NCI-H2107 treated with DMSO at 0.1 percent for 48 hours (cell line): ENCODE data around the gene C11orf98.
"Not testable (repeated sequence)": the region's sequence is repeated elsewhere in the genome, so short reads cannot be mapped to it uniquely, and the experiment has no call there.

Experiments
- DNase-seq: peaks from one replicate; lab custom pipeline; 2025; ENCODE audit not compliant: unreplicated experiment; lab: John Stamatoyannopoulos, UW

C11orf98 gene

DNA sequence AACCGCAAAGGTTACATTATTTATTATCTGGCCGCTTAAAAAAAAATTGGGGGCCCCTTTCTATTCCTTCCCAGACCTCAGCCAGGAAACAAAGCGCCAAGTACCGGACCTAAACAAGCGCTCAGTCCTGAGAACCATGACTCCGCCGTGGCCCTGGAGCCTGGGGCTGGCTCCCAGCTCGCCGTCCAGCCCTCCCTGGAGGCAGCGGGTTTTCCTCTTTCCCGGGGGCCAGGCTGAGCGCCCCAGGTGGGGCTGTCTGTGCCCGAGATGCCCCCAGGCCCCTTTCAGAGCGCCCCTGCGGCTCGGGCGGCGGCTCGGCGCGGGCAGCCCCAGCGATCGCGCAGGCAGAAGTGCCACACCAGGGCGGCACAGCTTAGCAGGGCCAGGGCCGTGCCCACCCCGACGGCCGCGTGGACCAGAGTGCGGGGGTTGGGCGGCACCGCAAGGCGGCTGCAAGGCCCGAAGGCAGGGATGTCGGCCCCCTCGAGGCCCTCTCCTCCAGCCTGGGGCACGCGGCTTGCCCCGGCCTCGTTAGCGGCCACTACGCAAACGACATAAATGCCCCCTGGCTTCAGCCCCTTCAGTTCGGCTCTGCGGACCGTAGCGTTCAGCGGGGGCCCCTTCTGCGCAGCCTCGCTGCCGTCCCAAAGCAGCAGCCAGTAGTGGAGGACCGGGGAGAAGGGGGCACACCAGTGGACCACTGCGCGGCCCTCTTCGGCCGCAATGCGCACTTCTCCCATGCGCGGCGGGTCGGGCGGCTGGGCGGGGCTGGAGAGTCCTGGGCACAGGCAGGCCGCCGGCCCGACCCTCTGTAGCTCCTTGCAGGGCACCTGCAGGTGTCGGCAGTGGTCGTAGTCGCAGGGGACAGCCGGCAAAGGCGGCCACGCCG, 22.7 kb upstream of the C11orf98 start:
- no peak for DNase-seq

DNA sequence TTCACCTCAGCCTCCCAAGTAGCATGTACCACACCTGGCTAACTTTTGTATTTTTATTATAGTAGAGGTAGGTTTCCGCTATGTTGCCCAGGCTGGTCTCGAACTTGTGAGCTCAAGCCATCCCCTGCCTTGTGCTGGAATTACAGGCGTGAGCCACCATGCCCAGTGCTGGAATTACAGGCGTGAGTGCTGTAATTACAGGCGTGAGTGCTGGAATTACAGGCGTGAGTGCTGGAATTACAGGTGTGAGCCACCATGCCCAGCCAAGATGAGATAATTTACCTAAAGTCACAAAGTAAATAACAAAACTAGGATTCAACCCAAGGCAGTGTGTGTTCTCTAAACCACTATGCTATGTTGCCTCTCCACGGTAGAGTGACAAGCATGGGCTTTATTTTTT, 17.5 kb upstream of the C11orf98 start:
- no peak for DNase-seq

DNA sequence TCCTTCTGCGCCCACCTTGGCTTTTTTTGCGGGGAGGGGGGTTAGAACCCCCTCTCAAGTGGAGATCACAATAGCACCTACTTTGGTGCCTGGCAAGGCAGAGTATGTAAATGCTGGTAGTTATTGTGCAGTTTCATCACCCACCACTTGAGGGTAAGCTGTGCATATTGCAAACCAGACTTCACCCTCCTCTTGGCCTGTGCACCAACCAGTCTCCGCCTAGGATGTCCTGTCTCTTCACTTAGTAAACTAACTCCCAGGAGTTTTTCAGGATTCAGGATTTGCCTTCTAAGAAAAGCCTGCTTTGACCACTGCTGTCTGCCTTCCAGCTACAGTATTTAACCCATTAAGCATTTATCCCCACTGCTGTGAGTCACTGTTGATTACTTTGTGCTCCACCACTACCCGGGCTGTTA, 15.8 kb upstream of the C11orf98 start:
- DNase-seq = peak; percentile 79

DNA sequence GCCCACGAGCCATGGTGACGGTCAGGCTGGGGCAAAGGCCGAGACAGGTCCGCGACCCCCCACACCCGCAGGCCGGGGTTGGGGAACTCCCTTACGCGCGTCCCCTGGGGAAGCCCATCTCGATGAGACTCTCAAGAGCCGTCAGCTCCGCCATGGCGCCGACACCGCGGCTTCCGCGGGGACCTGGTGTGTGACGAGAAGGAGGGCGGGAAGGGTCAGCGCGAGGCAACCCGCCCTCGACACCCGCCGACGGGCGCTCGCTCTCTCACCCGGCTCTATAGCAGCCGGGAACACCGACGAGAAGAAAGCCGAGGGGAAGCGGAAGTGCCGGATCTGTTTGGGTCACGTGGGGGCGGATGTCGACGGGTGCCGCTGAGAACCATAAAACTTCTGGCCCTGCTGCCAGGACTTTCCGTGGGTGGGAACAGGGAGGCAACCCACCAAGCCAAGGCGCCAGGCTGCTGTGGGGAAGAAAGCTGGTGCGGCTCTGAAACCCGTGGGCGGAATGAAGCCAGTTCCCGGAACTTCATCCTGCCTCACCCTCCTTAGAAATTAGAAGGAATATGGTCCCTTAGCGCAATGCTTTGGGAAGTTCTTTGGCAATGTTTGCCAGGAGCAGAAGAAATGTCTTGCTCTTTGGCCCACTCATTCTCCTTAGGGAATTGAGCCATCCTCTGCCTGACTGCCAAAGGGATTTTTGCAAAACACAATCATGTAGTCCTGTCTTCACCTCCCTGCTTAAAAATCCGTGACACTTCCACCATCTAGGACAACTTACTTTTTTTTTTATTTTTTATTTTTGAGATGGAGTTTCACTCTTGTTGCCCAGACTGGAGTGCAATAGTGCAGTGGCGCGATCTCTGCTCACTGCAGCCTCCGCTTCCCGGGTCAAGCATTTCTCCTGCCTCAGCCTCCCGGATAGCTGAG, 14.0 kb upstream of the C11orf98 start, which contains the start of gene UBXN1:
UBXN1 (minus strand) TSS at position 304 of the 927 bp plus-strand sequence; CDS start at position 154, 150 bp downstream.
- peak; percentile 76 for DNase-seq

DNA sequence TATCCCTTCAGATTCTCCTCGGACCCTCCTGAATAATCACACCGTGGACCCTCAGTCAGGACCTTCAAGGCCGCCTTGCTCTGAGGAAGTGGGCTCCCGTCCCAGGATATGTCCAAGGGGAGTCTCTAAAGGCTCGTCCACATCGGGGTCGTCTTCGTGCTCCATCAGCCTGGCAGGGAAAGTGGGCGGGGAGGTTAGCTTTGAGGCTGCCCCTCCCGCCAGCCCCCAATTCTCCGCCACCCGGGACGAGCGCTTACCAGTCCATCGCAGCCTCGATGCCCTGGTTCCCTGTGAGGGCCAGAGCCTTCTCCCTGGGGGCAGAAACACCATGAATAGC, 13.4 kb upstream of the C11orf98 start:
- no peak for DNase-seq

DNA sequence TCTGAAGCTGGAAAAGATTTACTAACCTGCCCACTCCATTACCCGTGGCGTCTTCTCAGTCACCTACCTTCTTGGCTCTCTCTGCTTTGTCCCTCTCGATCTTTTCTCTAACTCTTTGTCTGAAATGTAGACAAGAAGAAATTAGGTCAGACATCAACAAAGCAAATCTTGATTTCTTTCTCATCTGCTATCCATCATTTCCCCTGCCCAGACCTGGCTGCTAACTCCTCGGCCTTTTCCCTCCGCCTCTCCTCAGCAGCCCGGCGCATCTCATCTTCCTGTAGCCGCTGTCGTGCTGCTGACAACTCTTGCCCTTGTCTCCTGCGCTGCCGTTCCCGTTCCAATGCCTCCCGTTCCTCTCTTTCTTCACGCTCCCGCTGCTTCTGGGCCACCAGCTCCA, 12.7 kb upstream of the C11orf98 start:
- DNase-seq = no peak

DNA sequence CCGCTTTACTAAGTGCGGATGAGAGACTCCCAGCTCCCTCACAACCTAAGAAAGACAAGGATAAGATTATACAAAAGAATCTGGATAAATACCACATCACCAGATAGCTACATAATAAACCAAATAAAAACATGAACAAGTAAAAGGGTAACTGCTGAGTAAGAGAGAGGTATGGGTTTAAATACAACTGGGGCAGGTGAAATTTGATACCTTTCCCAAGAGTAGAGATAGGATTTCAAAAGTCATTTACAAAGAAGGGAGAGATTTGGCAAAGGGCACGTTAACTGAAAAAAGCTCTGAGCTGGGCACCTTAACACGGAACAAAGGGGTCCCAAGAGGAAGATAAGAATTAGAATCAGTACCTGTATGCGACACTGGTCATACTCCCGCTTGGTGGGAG, 12.1 kb upstream of the C11orf98 start:
- DNase-seq = peak; percentile 52

DNA sequence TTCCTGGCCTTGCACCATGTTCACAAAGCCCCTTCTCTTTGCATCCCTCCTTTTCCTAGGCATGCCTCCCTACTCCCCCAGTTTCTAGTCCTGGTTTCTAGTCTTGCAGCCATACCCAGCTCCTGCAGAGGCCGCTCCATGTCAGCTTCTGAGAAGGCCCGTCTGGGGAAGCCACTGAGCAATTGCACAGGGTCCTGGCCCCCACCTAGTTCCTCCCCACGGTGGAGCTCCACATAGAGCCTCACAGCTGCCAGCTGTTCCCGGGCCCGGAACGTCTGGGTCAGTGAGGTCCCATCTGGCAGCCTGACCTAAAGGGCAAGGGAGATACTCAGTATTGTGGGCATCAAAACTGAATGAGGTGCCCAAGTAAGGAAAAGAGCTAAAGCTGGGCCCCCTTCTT, 11.7 kb upstream of the C11orf98 start:
- no peak for DNase-seq

DNA sequence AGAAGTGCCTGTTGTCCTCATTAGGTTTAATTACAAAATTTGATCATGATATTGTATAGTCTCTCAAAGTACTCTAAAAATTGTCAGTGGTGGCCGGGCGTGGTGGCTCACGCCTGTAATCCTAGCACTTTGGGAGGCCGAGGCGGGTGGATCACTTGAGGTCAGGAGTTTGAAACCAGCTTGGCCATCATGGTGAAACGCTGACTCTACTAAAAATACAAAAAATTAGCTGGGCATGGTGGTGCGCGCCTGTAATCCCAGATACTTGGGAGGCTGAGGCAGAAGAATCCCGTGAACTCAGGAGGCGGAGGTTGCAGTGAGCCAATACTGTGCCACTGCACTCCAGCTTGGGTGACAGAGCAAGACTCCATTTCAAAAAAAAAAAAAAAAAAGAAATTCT, 10.4 kb upstream of the C11orf98 start:
- not testable (repeated sequence) for DNase-seq

DNA sequence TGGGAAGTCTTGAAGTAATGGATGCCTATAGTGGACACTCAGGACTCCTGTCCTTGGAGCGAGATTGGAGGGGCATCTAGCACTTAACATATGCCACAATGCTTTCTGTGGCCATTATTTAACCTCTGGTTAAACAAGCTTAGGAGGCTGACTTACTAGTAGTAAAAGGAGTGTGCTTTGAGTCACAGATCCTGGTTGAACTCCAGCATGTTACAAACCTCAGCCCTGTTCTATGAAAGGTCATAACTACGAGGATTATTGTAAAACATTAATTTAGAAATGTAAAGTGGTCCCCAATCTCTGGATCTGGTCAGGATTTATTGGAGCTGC, 8.2 kb upstream of the C11orf98 start:
- DNase-seq = no peak

DNA sequence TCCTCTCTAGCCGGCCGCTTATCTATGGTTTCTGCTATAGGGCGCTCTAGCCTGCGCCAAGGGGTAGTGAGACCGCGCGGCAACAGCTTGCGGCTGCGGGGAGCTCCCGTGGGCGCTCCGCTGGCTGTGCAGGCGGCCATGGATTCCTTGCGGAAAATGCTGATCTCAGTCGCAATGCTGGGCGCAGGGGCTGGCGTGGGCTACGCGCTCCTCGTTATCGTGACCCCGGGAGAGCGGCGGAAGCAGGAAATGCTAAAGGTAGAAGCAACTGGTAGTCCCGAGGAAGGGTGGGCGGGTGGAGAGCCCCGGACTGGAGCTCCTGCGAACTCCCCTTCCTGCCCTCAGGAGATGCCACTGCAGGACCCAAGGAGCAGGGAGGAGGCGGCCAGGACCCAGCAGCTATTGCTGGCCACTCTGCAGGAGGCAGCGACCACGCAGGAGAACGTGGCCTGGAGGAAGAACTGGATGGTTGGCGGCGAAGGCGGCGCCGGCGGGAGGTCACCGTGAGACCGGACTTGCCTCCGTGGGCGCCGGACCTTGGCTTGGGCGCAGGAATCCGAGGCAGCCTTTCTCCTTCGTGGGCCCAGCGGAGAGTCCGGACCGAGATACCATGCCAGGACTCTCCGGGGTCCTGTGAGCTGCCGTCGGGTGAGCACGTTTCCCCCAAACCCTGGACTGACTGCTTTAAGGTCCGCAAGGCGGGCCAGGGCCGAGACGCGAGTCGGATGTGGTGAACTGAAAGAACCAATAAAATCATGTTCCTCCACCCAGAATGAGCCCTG, 6.8 kb upstream of the C11orf98 start, which contains the start of the genes LBHD1 and UQCC3:
LBHD1 (minus strand) TSS at position 660 of the 782 bp plus-strand sequence. CDS start 2,236 bp downstream, outside the sequence.
UQCC3 (plus strand) TSS at position 66 of the 782 bp plus-strand sequence; CDS start at position 139, 73 bp downstream.
- DNase-seq = peak; percentile 38

DNA sequence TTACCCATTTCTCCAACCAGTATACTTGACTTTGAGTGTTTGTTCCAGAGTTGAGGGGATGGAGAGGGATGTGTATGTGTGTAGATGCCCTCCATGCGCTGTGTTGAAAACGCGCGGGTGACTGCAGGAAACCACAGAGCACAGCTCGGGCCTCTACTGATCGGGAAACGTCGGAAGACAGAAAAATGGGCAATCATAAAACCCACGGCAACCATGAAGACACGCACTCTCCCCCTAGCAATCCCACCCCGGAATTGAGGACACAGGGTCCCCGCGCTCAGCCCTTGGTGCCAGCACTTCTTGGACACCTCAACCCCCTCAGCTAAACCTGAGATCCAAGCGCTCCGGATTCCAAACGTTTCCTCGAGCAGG, 6.2 kb upstream of the C11orf98 start:
- DNase-seq = peak; percentile 82

DNA sequence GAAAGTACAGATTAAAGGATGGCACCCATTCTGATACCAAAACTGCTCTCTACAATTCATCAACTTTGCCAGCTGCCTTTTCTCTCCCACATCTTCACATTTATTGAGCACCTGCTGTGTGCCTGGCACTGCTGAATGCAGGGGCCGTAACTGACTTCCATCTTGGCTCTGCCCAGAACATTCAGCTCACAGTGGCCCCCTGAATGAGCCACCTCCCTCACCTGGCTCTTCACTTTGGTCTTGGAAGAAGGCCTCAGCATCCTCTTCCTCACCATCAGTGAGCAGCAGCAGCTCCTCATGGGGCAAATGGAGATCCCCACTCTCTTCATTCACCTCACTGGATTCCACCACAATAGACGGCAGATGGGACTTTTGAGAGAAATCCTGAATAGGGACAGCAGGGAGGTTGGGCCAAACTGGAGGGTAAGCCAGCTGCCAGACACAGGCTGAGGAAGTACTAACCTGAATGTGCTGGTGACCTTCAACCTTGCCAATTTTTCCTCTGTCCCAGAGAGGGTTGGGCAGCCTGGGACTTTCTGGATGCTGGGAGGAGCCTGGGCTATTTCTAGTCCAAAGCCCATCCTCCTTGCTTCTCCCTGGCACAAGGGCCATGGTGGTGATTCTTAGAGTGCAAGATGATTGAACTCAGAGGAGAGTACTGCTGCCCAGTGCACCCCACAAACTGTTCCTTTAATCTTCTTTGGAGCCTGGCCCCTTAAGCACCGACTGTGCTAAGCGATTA, 4.6 kb upstream of the C11orf98 start:
- DNase-seq = no peak

DNA sequence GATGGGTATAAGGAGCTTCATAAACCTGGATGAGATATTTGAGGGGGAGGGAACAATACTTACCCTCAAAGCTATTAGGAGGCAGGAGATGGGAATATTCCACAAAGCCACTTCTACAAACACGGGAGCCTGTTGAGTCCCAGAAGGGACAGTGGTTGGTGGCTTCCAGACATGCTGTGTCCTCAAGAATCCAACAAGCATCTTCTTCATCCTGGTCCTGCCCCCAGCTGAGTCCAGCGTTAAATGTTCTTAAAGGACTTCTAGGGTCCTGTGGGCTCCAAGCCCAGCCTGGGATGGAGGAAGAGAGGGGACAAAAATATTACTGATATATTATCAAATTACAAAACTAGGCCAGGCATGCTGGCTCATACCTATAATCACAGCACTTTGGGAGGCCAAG, 2.5 kb upstream of the C11orf98 start:
- no peak for DNase-seq

DNA sequence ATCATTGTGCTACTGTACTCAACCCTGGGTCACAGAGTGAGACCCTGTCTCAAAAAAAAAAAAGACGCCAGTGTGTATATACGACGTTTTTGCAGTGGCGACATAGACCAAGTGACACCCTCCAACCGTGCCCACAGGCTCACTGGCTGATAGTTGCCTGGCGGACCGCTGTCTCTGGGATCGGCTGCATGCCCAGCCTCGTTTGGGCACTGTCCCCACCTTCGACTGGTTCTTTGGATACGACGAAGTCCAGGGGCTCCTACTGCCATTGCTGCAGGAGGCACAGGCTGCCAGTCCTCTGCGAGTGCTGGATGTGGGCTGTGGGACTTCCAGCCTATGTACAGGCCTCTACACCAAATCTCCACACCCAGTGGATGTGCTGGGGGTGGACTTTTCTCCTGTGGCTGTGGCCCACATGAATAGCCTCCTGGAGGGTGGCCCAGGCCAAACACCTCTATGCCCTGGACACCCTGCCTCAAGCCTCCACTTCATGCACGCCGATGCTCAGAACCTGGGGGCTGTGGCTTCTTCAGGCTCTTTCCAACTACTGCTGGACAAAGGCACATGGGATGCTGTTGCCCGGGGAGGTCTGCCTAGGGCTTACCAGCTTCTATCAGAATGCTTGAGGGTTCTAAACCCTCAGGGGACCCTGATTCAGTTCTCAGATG, 1.4 kb upstream of the C11orf98 start:
- DNase-seq = no peak

DNA sequence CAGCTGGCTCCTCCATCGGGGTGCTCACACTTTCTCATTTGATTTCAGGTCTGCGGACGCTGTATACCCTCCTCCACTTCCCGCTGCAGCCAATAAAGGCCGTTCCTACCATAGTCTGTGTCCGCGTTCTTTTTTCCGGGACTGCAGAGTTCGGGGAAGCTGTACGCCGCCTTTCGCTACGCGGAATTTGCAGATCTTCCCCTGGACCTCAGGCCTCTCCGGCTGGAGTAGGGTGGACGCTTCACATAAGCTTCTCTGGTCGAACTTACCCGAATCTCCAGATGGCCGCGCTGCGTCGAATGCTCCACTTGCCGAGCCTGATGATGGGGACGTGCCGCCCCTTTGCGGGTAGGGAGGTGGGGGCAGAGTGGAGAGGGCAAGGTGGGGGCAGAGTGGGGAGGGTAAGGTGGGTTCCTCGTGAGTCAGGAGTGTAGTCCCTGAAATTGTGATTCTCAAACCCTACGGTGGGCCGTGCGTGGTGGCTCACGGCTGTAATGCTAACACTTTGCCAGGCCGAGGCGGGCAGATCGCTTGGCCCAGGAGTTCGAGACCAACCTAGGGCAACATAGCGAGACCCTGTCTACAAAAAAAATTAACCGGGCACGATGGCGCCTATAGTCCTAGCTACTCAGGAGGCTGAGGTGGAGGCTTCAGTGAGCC, 719 bp upstream of the C11orf98 start:
- no peak for DNase-seq

DNA sequence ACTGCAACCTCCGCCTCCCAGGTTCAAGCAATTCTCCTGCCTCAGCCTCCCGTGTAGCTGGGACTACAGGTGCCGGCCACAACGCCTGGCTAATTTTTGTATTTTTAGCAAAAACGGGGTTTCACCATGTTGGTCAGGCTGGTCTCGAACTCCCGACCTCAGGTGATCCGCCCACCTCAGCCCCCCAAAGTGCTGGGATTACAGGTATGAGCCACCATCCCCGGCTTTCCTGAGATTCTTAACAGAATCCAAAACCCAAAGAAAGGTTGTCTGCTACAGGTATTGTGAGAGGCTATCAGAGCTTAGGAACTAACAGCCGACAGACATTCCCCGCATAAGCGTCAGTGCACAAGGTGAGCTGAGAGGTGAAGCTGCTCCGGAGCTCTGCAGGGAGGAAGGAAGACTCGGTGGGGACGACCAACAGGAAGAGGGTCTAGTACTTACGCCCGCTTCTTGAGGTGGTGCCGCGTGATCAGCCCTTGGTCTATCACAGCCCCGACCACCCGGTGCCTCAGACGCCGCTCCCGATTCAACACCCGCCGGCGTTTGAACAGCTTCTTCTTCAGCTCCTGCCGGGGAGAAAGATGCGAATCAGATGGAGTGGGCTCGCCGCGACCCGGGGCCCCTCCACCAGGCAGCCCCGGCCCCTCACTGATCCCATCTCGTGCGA, 470 bp downstream of the C11orf98 start:
- DNase-seq = peak; percentile 41

DNA sequence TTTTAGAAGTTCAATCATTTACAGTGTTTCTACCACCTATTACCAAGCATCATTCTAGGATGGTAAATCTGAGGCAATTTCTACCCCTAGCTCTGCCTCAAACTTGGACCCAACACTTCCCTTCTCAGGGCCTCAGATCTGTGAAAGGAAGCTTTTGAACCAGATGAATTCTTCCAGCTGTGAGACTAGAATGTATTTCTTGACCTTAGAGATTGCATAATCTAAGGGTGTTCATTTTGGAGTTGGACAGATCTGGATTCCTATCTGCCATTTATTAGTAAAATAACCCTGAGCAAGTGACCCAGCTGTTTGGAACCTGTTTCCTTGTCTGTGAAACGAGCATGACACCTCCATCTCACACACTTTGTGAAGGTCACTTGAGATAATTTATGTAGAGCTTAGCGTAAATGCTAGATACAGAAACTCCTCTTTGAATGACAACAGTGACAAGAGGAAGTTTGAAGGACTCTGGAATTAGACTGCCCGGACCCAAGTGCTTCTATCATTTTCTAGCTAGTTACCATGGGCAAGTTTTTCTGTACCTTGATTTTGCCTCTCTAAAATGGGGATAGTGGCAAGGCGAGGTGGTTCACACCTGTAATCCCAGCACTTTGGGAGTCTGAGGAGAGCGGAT, 8.1 kb downstream of the C11orf98 start:
- DNase-seq = no peak
